Psoas muscle (tissue), 8 donors: ENCODE measurements around the gene TMEM213. TPM values are rescaled to one million over a fixed set of nuclear protein-coding genes. Genes with fewer than 3 reads are reported as not detected.

ENCODE experiments used
- ATAC-seq, 4 donors: fragments of 200-7000 bp; cut with Tn5 transposase; one replicate each; pipeline ENCODE4 v1.9.1; 2020; ENCODE audit warnings: moderate library complexity in 3 of 4, mild to moderate bottlenecking in 2 of 4
- DNase-seq, 2 donors: peaks; one replicate each; pipeline ENCODE4 v3.0.0-alpha.2; 2020
- H3K27ac ChIP-seq: fragments of 200-600 bp; one replicate; pipeline ENCODE4 v1.8.0; 2022
- H3K27me3 ChIP-seq, 3 donors: fragments of 200-600 bp in 1 of 3; one replicate each; pipeline versions ENCODE4 v1.6.1 to v1.8.0; 2013 to 2022; ENCODE audit warnings: low read length in 2 of 3, mild to moderate bottlenecking in 2 of 3, moderate library complexity in 1 of 3; ENCODE audit not compliant: insufficient read depth in 3 of 3
- H3K36me3 ChIP-seq, 2 donors: fragments of 200-600 bp in 1 of 2; one replicate each; pipeline versions ENCODE4 v1.6.1 to v1.8.0; 2013 to 2022; ENCODE audit warnings: low read depth in 1 of 2, mild to moderate bottlenecking in 1 of 2, moderate library complexity in 1 of 2; ENCODE audit not compliant: insufficient read depth in 1 of 2
- H3K4me1 ChIP-seq: fragments of 200-600 bp; one replicate; pipeline ENCODE4 v1.8.0; 2022
- H3K4me3 ChIP-seq: fragments of 200-600 bp; one replicate; pipeline ENCODE4 v1.8.0; 2022; ENCODE audit warnings: mild to moderate bottlenecking
- H3K9me3 ChIP-seq: fragments of 200-600 bp; one replicate; pipeline ENCODE4 v1.8.0; 2022
- WGBS, 3 donors: extraction: QIAGEN DNeasy Blood & Tissue Kit; methylation state at CpG; one replicate each; pipeline versions ENCODE4 v1.1.6 to v1.1.7; 2013; 5-methylcytosine and 5-hydroxymethylcytosine counted together
- intact Hi-C, 2 donors: fragments of 100-400 bp; cut with DNase I; formaldehyde crosslinking; loops; one replicate each; pipeline versions ENCODE4 v1.11.0 to v1.14.2; 2022
- polyA plus RNA-seq, 3 donors: library from polyadenylated mRNA; stranded (reverse); fragments of 200-250 nt; gene quantifications; one replicate each; pipeline ENCODE4 v1.2.3, GENCODE V29; 2013
- total RNA-seq, 4 donors: library from RNA; stranded (reverse); fragmentation: NEBNext Ultra II Directional in 2 of 4; extraction: Animal tissue kit (Norgen Biotek cat#: 25700) in 2 of 4; gene quantifications; one replicate each; pipeline versions ENCODE4 v1.2.1 to v1.2.4, GENCODE V29; 2021 to 2023
- TF ChIP-seq, protein P1 (sequence below): fragments of 200-600 bp; IDR thresholded peaks from one replicate; pipeline ENCODE4 v1.8.0; 2022; ENCODE audit warnings: antibody characterized with exemption
- donor health status: healthy with polysubstance abuse.
- donor health status: DM: no; HTN: no; CAD: no; lungs with moderate emphysema.
- donor health status: Bipolar disorder and iron deficiency.
- donor health status: healthy.
- donor health status: DM: yes; HTN: yes; CAD: no.
- donor health status: DM: no; HTN: no; CAD: no.
- donor health status: DM: no; HTN: no; CAD: no.
- donor health status: DM: yes; HTN: yes; CAD: no.

Gene TMEM213
- total and polyA plus RNA-seq, 7 donors, result not detected

DNA sequence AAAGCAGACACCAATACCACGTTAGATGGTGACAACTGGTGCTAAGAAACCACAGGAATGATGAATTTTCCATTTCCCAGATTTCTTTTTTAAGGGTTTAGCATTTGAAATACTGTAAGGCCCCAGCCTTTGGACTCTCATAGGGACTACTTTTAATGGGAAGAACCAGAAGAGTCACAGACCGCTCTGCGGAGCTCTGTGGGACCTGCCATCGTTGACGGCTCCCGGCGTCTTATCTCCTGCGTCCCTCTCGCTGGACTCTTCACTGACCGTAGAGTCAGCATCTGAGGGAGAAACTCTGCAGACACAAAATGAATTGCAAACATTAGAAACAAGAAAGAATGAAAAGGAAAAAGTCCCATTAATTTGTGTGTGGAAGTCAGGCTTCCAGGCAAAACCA lies 81.6 kb downstream of the TMEM213 start:
- H3K36me3 ChIP-seq, result no peaks in the 10 kb centered on the region
- ATAC-seq (no peak), DNase-seq (no peak)
- no peak overlapping the region for H3K27ac ChIP-seq
- H3K4me1 ChIP-seq, result no peaks in the 10 kb centered on the region
- intact Hi-C loops, result no loop called here
- no peaks in the 10 kb centered on the region for H3K9me3 ChIP-seq
- no peaks in the 10 kb centered on the region for H3K27me3 ChIP-seq
- no peak overlapping the region for H3K4me3 ChIP-seq
- TF ChIP-seq, protein P1, sequence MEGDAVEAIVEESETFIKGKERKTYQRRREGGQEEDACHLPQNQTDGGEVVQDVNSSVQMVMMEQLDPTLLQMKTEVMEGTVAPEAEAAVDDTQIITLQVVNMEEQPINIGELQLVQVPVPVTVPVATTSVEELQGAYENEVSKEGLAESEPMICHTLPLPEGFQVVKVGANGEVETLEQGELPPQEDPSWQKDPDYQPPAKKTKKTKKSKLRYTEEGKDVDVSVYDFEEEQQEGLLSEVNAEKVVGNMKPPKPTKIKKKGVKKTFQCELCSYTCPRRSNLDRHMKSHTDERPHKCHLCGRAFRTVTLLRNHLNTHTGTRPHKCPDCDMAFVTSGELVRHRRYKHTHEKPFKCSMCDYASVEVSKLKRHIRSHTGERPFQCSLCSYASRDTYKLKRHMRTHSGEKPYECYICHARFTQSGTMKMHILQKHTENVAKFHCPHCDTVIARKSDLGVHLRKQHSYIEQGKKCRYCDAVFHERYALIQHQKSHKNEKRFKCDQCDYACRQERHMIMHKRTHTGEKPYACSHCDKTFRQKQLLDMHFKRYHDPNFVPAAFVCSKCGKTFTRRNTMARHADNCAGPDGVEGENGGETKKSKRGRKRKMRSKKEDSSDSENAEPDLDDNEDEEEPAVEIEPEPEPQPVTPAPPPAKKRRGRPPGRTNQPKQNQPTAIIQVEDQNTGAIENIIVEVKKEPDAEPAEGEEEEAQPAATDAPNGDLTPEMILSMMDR, result no peak
- WGBS, 3 donors, result 93 to 94% (median 94%) methylated on average over 10 of the region's 10 CpGs

DNA sequence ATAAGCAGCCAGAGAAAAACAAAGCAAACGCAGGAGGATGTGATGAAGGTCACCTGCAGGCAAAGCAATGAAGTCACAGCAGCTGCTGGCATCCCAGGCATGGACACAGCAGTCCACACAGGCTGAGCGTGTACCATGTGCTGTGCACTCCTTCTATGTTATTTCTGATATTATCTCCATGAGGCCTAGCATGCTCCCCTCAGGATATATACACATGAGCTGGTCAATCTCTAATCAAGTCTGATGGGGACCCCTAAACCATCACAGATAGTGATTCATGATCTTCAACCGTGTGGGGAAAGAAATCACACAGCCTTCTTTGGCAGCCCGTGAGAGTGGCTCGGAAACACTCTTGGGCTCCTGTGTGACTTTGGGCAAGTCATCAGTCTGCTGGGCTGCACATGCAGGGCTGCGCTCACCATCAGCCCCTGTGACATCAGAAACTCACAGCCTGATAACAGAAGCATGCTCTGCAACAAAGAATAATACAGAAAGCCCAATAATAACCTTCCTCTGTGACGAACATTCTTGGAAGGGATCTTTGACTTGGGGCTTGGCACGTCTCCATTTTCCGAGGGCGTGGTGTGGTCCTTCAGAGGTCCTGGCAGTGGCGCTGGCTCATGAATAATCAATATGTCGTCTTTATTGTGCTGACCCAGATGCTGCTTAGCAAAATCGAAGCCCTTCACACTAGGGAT lies 83.2 kb downstream of the TMEM213 start:
- peak; percentile 50 to 60 for DNase-seq
- Histone ChIP-seq H3K9me3 (no peaks in the 10 kb centered on the region), H3K4me3 (no peak overlapping the region), H3K27ac (no peak overlapping the region), H3K27me3 (no peaks in the 10 kb centered on the region), H3K4me1 (no peaks in the 10 kb centered on the region), H3K36me3 (no peaks in the 10 kb centered on the region)
- WGBS, 3 donors, result 65 to 72% (median 67%) methylated on average over 13 of the region's 13 CpGs
- ATAC-seq, result peak in 1 of 4 donors; percentile 13
- intact Hi-C loops, result loop anchor here in 1 of 2 donors (10.0 kb wide), 1 partner anchor 194 kb away; no protein-coding TSS in a partner anchor
- TF ChIP-seq, protein P1, result no peak

DNA sequence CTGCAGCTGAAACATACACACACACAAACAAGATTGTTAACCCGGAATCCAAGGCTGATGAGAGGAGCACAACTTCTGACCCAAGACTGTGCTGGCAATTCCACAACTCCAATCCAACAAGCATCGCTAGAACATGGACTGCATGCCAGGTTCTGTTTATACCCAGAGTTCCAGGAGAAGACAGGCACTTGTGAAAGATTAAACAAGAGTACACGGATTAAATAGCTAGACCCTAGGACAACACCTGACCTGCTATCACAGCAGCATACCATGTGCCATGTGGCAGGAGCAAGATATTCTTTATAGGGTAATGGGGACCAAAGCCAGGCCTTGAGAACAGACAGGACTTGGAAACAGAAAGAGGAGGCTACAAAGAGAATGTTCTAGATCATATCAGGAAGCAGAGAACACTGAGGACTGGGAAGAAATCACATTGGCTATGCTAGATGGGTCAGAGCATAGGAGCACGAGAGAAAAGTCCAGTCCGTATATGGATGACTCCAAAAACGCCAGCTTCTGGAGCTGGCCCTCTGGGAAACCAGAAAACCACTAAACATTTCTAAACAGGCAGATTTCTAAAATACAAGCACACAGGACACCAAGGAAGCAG lies 83.9 kb downstream of the TMEM213 start:
- ATAC-seq (peak in 1 of 4 donors; percentile 55), DNase-seq (no peak)
- 59 to 64% (median 63%) methylated on average over 6 of the region's 6 CpGs for WGBS, 3 donors
- TF ChIP-seq, protein P1, result no peak
- intact Hi-C loops, result loop anchor here in 1 of 2 donors (10.0 kb wide), 1 partner anchor 193 kb away; no protein-coding TSS in a partner anchor
- no peaks in the 10 kb centered on the region for H3K27me3 ChIP-seq
- no peaks in the 10 kb centered on the region for H3K4me1 ChIP-seq
- H3K4me3 ChIP-seq, result no peak overlapping the region
- H3K27ac ChIP-seq, result no peak overlapping the region
- H3K9me3 ChIP-seq, result no peaks in the 10 kb centered on the region
- no peaks in the 10 kb centered on the region for H3K36me3 ChIP-seq

DNA sequence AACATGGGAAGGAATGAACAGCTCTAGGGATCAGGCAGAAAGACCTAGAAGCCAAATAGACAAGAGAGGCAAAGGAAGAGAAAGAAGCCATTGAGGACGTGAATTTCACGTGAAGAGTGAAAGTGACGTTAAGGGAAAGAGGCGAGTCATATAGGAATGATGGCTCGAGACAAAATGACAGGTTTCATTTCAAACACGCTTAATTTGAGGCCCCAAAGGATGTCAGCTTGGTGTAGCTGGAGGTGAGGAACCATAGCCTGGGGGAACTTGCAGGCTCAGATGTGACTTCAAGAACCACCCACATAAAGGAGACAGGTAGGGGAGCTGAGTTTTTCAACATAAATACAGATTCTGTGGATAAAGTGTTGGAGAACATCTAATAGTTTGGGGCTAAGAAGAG lies 84.5 kb downstream of the TMEM213 start:
- 93 to 96% (median 95%) methylated on average over 6 of the region's 6 CpGs for WGBS, 3 donors
- no peak for DNase-seq
- Histone ChIP-seq H3K9me3 (no peaks in the 10 kb centered on the region), H3K27me3 (no peaks in the 10 kb centered on the region), H3K4me1 (no peaks in the 10 kb centered on the region), H3K27ac (no peak overlapping the region), H3K36me3 (no peaks in the 10 kb centered on the region), H3K4me3 (no peak overlapping the region)
- TF ChIP-seq, protein P1, result no peak
- intact Hi-C loops, result loop anchor here in 1 of 2 donors (10.0 kb wide), 1 partner anchor 193 kb away; no protein-coding TSS in a partner anchor
- no peak for ATAC-seq
